C4-2B (cell line): ENCODE measurements around the gene CPAMD8.

Experiments
- CTCF ChIP-seq: fragments of 450-650 bp; conservative IDR thresholded peaks from 2 replicates; pipeline ENCODE4 v1.5.1; 2017; ENCODE audit warnings: mild to moderate bottlenecking
- ZFX ChIP-seq: fragments of 450-650 bp; IDR thresholded peaks from 2 replicates; pipeline ENCODE4 v1.6.1; 2017

- TF ChIP-seq CTCF (no peak), ZFX (no peak)
Observed at GRCh38 chr19:16869331-16869972, 157.2 kb downstream of the CPAMD8 start.
